Neural progenitor cell (in vitro differentiated cells): ENCODE data around the gene YPEL2. TPM values are rescaled to one million over a fixed set of nuclear protein-coding genes. Genes with fewer than 3 reads are reported as not detected.
A peak's percentile ranks its signal among the peaks of the same experiment; 100 is the strongest.

Experiments
- DNase-seq: peaks from one replicate; pipeline ENCODE4 v3.0.0-alpha.2; 2016; ENCODE audit warnings: low spot score
- H2AFZ ChIP-seq: fragments of 200-600 bp; sonication (generic); replicated peaks from 2 replicates; pipeline ENCODE4 v1.6.1; 2016; ENCODE audit warnings: antibody characterized with exemption
- H3F3A ChIP-seq: fragments of 200-600 bp; sonication (generic); 2 replicates; pipeline ENCODE4 v1.6.1; 2016; ENCODE audit warnings: antibody characterized with exemption, low read depth
- H3K27ac ChIP-seq: fragments of 200-600 bp; sonication (generic); 2 replicates; pipeline ENCODE4 v1.5.1; 2016; ENCODE audit warnings: mild to moderate bottlenecking
- H3K27me3 ChIP-seq: fragments of 200-600 bp; sonication (generic); 2 replicates; pipeline ENCODE4 v1.6.1; 2016; ENCODE audit warnings: mild to moderate bottlenecking, moderate library complexity
- H3K36me3 ChIP-seq: fragments of 200-600 bp; sonication (generic); 2 replicates; pipeline ENCODE4 v1.5.1; 2016
- H3K4me1 ChIP-seq: fragments of 200-600 bp; sonication (generic); 2 replicates; pipeline ENCODE4 v1.6.1; 2016; ENCODE audit warnings: mixed run types
- H3K4me2 ChIP-seq: fragments of 200-600 bp; sonication (generic); 2 replicates; pipeline ENCODE4 v1.6.1; 2016
- H3K4me3 ChIP-seq: fragments of 200-600 bp; sonication (generic); 2 replicates; pipeline ENCODE4 v1.5.1; 2016
- H3K79me2 ChIP-seq: fragments of 200-600 bp; sonication (generic); 2 replicates; pipeline ENCODE4 v1.6.1; 2016; ENCODE audit warnings: low read depth
- H3K9ac ChIP-seq: fragments of 200-600 bp; sonication (generic); 2 replicates; pipeline ENCODE4 v1.6.1; 2016
- H3K9me3 ChIP-seq: fragments of 200-600 bp; sonication (generic); 2 replicates; pipeline ENCODE4 v1.5.1; 2016; ENCODE audit warnings: low read depth
- H4K20me1 ChIP-seq: fragments of 200-600 bp; sonication (generic); 2 replicates; pipeline ENCODE4 v1.6.1; 2016; ENCODE audit warnings: low read depth
- H3K27ac Mint-ChIP-seq: 3 replicates; pipeline ENCODE4 v1.8.0; 2021; ENCODE audit warnings: mixed read lengths
- H3K27me3 Mint-ChIP-seq: 2 replicates; pipeline ENCODE4 v1.8.0; 2022; ENCODE audit warnings: low read depth, mild to moderate bottlenecking, inconsistent platforms, moderate library complexity, mixed read lengths; ENCODE audit not compliant: insufficient read depth
- H3K36me3 Mint-ChIP-seq: 3 replicates; pipeline ENCODE4 v1.8.0; 2021; ENCODE audit warnings: mixed read lengths
- H3K4me1 Mint-ChIP-seq: 3 replicates; pipeline ENCODE4 v1.8.0; 2021; ENCODE audit warnings: mixed read lengths
- H3K4me3 Mint-ChIP-seq: 3 replicates; pipeline ENCODE4 v1.8.0; 2021; ENCODE audit warnings: mild to moderate bottlenecking, moderate library complexity, mixed read lengths
- H3K9me3 Mint-ChIP-seq: 3 replicates; pipeline ENCODE4 v1.8.0; 2020; ENCODE audit warnings: mixed read lengths
- EZH2 ChIP-seq: fragments of 200-600 bp; sonication (generic); IDR thresholded peaks from 2 replicates; pipeline ENCODE4 v1.6.1; 2017; ENCODE audit warnings: antibody characterized with exemption, mild to moderate bottlenecking, moderate library complexity
- EZH2phosphoT487 ChIP-seq: fragments of 200-600 bp; sonication (generic); IDR thresholded peaks from 2 replicates; pipeline ENCODE4 v1.6.1; 2017; ENCODE audit warnings: antibody characterized with exemption
- total RNA-seq: library from RNA; depleted of rRNA; stranded (reverse); fragments of >200 nt; gene quantifications from 2 replicates; pipeline ENCODE4 v1.2.3, GENCODE V29; 2015; ENCODE audit warnings: low replicate concordance
- TF ChIP-seq, protein P1 (sequence below): fragments of 200-600 bp; sonication (generic); IDR thresholded peaks from 2 replicates; pipeline ENCODE4 v1.5.1; 2017; ENCODE audit warnings: antibody characterized with exemption, mild to moderate bottlenecking

YPEL2 gene
- total RNA-seq, 1 donor from 2014 or later, result 38.0 TPM

DNA sequence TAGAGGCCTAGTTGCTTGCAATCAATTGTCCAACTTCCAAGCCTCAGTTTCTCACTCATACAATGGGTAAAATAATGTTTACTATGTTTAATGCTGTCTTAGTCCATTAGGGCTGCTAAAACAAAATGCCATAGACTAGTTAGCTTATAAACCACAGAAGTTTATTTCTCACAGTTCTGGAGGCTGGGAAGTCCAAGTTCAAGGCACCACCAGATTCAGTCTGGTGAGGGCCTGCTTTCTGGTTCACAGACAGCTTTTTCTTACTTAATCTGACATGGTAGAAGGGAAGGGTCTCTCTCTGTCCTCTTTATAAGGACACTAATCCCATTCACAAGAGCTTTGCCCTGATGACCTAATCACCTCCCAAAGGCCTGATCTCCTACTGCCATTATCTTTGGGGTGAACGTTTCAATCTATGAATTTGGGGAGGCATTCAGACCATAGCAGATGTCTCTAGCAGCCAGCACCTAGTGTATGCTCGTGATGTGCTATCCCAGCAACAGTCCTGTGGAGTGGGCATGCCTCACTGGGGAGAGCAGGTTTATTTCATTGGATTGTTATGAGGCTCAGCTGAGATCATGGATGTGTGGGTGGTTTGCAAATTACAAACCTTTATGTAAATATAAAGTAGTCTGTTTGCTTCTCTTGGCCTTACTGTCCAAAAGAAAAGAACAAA is 25.2 kb downstream of the YPEL2 start:
- Histone ChIP-seq H3K4me3 (no peak overlapping the region), H3K79me2 (peaks cover 23% of the 10 kb centered on the region), H3K4me2 (no peak overlapping the region), H3K27me3 (no peaks in the 10 kb centered on the region), H3K9ac (no peak overlapping the region), H2AFZ (no peak overlapping the region), H3K27ac (no peak overlapping the region), H3F3A (no peaks in the 10 kb centered on the region), H3K4me1 (peaks cover 34% of the 10 kb centered on the region), H3K9me3 (no peaks in the 10 kb centered on the region), H3K36me3 (no peaks in the 10 kb centered on the region), H4K20me1 (peaks cover 90% of the 10 kb centered on the region)
- Mint-ChIP-seq H3K9me3 (peaks cover 8% of the 10 kb centered on the region), H3K4me1 (peaks cover 31% of the 10 kb centered on the region), H3K36me3 (peaks cover 21% of the 10 kb centered on the region), H3K4me3 (no peak overlapping the region), H3K27me3 (peaks cover 4% of the 10 kb centered on the region), H3K27ac (no peak overlapping the region)
- no peak for DNase-seq
- no peak for TF ChIP-seq EZH2
- TF ChIP-seq, protein P1, sequence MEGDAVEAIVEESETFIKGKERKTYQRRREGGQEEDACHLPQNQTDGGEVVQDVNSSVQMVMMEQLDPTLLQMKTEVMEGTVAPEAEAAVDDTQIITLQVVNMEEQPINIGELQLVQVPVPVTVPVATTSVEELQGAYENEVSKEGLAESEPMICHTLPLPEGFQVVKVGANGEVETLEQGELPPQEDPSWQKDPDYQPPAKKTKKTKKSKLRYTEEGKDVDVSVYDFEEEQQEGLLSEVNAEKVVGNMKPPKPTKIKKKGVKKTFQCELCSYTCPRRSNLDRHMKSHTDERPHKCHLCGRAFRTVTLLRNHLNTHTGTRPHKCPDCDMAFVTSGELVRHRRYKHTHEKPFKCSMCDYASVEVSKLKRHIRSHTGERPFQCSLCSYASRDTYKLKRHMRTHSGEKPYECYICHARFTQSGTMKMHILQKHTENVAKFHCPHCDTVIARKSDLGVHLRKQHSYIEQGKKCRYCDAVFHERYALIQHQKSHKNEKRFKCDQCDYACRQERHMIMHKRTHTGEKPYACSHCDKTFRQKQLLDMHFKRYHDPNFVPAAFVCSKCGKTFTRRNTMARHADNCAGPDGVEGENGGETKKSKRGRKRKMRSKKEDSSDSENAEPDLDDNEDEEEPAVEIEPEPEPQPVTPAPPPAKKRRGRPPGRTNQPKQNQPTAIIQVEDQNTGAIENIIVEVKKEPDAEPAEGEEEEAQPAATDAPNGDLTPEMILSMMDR, result no peak
- no peak for TF ChIP-seq EZH2phosphoT487

- no peak for DNase-seq
- Histone ChIP-seq H3K4me2 (no peak overlapping the region), H3K79me2 (peaks cover 19% of the 10 kb centered on the region), H3K9ac (no peak overlapping the region), H3F3A (no peaks in the 10 kb centered on the region), H3K4me1 (peaks cover 39% of the 10 kb centered on the region), H3K4me3 (no peak overlapping the region), H3K9me3 (no peaks in the 10 kb centered on the region), H3K27me3 (no peaks in the 10 kb centered on the region), H3K36me3 (no peaks in the 10 kb centered on the region), H2AFZ (no peak overlapping the region), H3K27ac (no peak overlapping the region), H4K20me1 (peaks cover 88% of the 10 kb centered on the region)
- Mint-ChIP-seq H3K36me3 (peaks cover 21% of the 10 kb centered on the region), H3K9me3 (peaks cover 8% of the 10 kb centered on the region), H3K4me3 (no peak overlapping the region), H3K27me3 (peaks cover 1% of the 10 kb centered on the region), H3K4me1 (peaks cover 33% of the 10 kb centered on the region), H3K27ac (no peak overlapping the region)
- no peak for TF ChIP-seq EZH2phosphoT487
These were observed 25.8 kb downstream of the YPEL2 start for GRCh38 chr17:59357219-59357697.

- Mint-ChIP-seq H3K27ac (peak overlapping the region; percentile 17), H3K36me3 (peaks cover 21% of the 10 kb centered on the region), H3K4me3 (no peak overlapping the region), H3K4me1 (peaks cover 38% of the 10 kb centered on the region), H3K9me3 (peaks cover 8% of the 10 kb centered on the region), H3K27me3 (no peaks in the 10 kb centered on the region)
- no peak for TF ChIP-seq EZH2phosphoT487
- TF ChIP-seq EZH2, result no peak
- TF ChIP-seq, protein P1, result no peak
- Histone ChIP-seq H3K9me3 (no peaks in the 10 kb centered on the region), H4K20me1 (peaks cover 82% of the 10 kb centered on the region), H3K4me1 (peaks cover 45% of the 10 kb centered on the region), H2AFZ (no peak overlapping the region), H3K79me2 (peaks cover 18% of the 10 kb centered on the region), H3K9ac (no peak overlapping the region), H3F3A (no peaks in the 10 kb centered on the region), H3K36me3 (no peaks in the 10 kb centered on the region), H3K27me3 (no peaks in the 10 kb centered on the region), H3K27ac (no peak overlapping the region), H3K4me2 (no peak overlapping the region), H3K4me3 (no peak overlapping the region)
- DNase-seq, result no peak
These were observed 26.5 kb downstream of the YPEL2 start for GRCh38 chr17:59357929-59358328.

DNA sequence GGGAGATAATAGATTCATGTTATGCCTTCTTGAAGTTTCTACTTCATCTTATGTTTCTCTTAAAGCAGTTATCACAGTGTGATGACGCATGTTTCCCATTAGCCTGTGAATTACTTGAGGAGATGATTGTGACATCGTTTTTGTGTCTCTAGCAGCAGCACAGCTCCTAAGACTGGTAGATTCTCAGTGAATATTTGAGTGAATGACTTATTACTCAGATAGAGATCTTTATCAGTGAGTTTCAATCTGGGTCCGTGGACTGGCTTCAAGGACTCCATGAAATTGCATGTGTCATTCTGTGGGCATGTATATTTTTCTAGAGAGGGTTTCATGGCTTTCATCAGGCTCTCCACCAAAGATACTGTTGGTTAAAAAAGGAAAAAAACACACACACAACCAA is 29.9 kb downstream of the YPEL2 start:
- Histone ChIP-seq H3K4me2 (no peak overlapping the region), H3K4me1 (peaks cover 60% of the 10 kb centered on the region), H3K36me3 (no peaks in the 10 kb centered on the region), H3K27me3 (no peaks in the 10 kb centered on the region), H3K9ac (no peak overlapping the region), H3K9me3 (no peaks in the 10 kb centered on the region), H3K27ac (no peak overlapping the region), H3K79me2 (peaks cover 17% of the 10 kb centered on the region), H3F3A (peaks cover 30% of the 10 kb centered on the region), H4K20me1 (peaks cover 75% of the 10 kb centered on the region), H2AFZ (no peak overlapping the region), H3K4me3 (no peak overlapping the region)
- Mint-ChIP-seq H3K27me3 (no peaks in the 10 kb centered on the region), H3K9me3 (peaks cover 8% of the 10 kb centered on the region), H3K27ac (no peak overlapping the region), H3K4me3 (no peak overlapping the region), H3K36me3 (peaks cover 9% of the 10 kb centered on the region), H3K4me1 (peaks cover 47% of the 10 kb centered on the region)
- TF ChIP-seq, protein P1, result no peak
- TF ChIP-seq EZH2, result no peak
- no peak for TF ChIP-seq EZH2phosphoT487
- DNase-seq, result no peak
